HG03097 (cell line): Measurements from ENCODE around the gene KCNIP4.

Experiments used
- ATAC-seq: cut with Tn5 transposase; IDR thresholded peaks from one replicate; pipeline ENCODE4 v1.9.1; 2021; ENCODE audit not compliant: unreplicated experiment, low FRiP score

The KCNIP4 gene

DNA sequence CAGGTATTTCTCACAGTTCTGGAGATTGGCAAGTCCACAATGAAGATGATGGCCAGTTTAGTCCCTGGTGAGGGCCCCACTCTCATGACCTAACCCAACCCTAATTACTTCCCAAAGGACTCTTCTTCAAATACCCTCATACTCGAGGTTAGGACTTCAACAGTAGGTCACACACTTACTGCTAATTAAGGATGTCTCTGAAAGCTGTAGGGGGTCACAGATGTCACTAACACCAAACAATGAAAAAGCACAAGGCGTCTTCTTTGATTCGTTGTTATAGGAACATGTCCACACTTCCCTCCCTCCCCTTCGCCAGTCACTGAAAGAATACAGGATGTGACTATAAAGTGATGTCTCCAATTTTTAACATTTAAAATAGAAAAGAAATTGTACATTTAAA lies 938.6 kb downstream of the KCNIP4 start:
- ATAC-seq, result no peak

DNA sequence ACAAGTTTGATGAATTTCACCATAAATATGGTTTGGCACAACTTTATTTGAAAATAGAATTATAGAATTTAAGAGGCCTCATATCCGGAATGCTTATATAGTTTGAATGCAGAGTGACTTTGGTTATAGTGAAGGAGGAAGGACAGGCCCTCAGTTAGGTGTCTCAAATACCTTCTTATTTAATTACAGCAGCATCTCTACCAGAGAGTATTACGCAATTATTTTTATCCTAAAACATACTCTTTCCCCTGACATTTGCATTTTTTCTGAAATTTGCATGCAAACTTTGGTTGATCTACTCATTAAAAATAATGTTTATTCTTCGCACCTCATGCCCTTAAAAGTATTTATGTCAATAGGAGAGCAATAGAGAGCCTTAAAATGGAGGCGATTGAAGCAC lies 942.9 kb downstream of the KCNIP4 start:
- no peak for ATAC-seq

DNA sequence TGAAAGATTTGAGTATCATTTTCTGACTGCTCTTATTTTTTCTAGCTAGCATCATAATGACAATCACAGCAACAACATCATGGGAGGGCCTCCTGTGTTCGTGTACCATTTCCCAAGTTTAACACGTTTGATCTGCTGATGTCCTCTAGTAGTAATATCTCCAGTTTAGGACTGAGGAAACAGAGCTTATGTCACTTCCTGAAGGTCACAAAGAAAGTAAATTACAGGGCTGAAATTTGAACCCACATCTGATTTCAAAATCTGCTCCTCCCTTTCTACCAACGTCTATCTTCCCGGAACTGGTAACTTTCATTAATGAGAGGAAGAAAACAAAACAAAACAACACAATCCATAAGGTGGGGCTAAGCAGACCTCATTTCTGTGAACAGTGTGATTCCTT lies 945.6 kb downstream of the KCNIP4 start:
- ATAC-seq, result no peak

DNA sequence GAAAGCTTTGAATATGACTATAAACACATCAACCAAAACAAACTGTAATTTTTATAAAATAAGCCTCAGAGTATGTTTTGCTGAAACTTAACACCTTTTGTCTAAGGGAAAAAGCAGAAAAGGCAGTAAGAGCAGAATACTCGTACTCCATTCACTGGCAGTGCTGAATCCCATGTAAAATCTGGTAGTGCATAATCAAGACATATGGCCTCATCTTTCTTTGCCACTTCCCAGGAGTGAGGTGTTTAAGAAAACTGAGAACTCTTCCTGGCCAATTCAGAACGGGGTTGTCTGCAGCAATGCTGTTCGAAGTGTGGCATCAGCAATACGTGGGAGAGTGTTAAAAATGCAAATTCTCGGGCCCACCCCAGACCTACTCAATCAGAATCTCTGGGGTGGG lies 946.3 kb downstream of the KCNIP4 start:
- no peak for ATAC-seq

DNA sequence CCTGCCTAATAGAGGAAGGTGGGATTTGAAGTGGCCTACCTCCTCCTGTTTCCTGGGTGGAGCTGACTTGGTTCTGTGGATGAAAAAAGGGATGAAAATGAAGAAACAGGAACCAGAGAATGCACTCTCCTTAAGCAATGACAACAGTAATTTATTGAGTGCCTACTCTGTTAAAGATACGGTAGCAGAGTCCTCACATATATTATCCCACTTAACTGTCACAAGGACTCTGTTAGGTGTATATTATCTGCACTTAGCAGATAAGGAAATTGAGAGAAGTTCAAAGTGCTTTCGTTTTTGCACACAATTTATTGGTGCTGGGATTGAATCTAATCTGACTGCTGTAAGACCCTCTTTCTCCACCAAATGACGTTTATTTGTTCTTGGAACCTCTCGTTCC lies 947.1 kb downstream of the KCNIP4 start:
- no peak for ATAC-seq

DNA sequence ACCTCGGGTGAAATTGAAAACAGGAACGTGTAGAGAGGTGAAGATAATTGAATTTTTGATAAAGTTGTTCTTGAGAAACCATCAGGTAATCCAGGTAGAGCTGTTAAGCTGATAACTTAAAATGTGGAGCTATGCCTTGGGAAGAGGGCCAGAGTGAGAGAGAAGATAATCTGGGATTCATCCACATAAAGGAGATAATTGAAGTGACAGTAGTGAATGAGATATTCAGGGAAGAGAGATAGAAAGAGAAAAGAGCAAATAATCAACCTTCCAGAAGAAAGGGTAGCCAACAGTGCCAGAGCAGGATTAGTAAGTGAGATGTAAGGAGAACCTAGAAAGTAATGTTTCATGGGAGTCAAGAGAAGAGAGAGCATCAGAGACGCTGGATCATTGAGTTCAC lies 950.7 kb downstream of the KCNIP4 start:
- no peak for ATAC-seq

DNA sequence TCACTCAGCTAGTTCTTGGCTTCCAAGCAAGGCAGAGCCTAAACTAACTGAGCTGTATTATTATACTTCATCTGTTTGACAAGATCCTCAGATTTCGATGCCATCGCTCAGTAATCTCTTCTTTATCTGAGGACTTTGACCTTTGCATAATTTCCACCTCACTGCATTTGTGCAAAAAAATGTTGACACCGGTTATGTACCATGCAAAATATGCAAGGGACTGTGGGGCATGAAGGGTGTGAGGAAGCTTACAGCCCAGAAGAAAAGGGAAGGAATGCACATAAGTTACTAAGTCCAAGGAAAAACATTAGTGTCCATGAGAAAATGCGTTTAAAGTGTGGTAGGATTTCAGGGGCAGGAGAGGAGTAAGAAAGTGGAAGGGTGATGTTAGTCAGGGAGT lies 953.0 kb downstream of the KCNIP4 start:
- no peak for ATAC-seq

DNA sequence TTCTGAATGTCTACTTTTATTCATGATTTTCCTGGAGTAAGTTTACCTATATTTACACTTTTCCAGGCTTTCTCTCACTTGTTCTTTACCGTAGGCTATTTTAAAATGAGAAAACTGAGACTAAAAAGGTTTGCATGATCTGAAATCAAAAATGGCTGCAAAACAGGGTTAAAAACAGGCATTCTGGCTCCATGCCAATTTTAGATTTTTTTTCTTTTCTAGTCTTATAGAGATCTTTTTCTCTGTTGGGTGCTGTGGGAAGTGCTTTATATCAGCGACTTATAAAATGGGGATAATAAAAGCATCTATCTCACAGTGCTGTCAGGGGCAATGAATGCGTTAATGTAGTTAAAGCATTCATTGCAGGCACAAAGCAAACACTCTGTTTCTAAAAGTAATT lies 953.6 kb downstream of the KCNIP4 start:
- ATAC-seq, result no peak

DNA sequence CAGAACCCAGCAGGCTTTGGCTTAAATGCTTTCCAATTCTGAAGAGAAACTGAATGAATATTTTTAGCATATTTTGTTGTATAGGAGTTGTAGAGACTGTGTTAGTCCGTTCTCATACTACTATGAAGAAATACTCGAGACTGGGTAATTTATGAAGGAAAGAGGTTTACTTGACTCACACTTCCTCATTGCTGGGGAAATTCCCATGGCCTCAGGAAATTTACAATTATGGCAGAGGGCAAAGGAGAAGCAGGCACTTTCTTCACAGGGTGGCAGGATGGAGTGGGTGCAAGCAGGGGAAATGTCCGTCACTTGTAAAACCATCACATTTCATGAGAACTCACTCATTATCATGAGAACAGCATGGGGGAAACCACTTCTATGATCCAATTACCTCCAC lies 956.6 kb downstream of the KCNIP4 start:
- no peak for ATAC-seq

DNA sequence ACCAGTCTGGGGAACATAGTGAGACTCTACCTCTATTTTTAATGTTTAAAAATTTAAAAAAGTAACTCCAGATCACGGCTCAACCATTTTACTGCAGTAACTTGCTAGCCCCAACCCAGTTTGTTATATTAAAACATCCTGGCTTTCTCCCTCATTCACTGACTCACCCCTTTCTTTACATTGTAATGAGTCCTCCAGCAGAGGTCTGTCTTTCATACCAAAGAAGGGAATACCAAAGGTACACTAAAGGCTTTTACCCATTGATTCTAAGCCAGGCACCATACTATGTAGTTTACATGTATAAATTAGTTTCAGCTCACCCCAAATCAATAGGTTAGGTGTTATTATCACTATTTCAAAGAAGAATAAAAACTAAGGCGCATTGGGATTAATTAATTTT lies 961.4 kb downstream of the KCNIP4 start:
- ATAC-seq, result no peak

DNA sequence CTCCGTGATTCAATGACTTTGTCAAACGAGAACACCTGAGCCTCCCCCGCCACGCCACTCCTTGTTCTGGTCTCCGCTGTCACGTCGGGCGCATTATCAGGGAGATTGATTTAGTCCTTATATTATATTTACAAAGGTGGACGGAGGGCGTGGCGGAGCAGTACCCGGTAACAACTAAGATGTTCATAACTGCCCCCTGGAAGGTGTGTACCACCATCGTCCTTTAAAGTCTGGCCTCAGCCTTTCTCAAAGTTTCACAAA lies 964.1 kb downstream of the KCNIP4 start:
- ATAC-seq, result no peak

DNA sequence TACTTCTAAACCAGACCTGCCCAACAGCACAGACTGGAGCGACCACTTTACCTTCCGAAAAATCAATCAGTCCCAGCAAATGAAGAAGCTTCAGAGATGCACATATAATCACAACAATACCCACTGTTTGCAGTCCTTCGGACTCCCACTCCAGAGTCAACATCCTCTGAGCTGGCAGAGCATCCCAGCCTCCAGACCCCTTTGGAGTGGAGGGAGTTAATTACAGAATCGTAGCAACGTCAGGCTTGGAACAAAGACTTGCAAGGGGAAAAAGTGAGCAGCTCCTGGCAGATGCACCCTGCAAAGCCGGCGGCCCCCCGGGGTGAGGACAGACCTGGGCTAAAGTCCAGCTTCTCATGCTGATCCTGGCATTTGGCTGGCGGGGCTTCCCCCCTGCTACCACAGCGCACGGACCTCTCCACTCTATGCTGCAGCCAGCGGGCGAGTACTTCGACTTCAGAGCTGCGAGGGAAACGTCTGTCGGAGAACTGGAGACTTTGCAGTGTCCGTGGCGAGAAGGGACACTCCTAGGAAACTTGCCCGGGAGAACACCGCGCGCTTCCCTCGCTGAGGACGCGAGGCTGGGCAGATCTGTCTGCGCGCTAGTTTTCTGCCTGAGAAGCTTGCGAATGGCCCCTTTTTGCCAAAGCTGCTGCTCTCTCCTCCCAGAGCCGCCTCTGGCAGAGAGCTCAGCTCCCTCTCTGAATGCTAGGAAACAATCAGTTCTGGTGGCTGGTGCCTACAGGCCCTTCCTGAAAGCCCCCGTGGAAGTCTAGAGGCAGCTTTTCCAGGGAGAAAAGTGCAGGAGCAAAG lies 964.6 kb downstream of the KCNIP4 start:
- no peak for ATAC-seq

DNA sequence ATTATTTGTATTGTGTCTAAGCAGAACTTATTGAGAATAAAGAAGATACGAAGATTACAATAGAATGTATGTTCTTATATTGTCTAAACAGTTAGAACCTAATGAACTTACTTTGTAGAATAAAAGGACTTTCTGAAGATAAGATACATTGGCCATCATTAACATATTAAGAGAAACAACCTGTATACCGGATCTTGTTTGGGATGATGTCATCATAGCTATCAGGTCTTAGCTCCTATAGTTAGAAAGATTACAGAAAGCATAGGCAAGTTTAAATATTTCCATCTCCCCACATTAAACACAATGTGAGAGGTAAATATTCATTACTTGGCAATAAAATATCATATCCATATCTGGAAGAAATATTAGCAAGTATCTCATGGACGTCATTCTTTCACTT lies 966.0 kb downstream of the KCNIP4 start:
- no peak for ATAC-seq

DNA sequence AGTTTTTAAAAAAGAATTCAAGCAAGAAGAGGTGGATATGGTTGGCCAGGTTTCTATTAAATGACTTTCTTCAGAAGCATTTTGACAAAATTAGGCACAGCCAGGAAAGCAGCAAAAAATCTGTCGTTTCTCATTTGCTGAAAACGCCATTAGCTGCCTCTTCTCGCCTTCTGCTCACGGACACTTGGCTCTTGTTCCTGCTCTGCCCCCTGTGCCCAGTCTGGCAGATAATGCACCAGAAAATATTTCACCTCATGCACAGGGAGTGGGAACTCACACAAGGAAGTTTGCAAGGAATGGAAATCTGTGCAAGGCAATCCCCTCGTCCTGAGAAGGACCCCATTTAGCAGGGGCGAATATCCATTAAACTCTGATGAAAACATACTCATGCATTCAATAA lies 988.3 kb downstream of the KCNIP4 start:
- ATAC-seq, result no peak

DNA sequence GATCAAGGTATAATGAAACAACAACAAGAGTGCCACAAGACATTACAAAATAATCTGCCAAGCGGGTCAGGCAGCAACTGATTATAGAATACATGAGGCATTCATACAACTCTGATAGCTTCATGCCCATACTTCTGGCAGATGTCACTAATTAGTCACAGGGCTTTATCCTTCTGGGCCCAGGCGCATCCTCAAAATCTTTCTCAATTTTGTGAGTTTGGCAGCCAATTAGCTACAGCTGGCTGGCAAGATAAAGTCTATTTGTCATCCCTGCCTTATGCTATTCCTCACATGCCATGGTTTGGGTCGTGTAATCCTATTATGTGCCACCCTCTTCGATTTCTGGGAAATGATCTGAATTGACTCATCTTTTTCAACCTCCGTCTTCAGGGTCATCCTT lies 994.0 kb downstream of the KCNIP4 start:
- no peak for ATAC-seq

DNA sequence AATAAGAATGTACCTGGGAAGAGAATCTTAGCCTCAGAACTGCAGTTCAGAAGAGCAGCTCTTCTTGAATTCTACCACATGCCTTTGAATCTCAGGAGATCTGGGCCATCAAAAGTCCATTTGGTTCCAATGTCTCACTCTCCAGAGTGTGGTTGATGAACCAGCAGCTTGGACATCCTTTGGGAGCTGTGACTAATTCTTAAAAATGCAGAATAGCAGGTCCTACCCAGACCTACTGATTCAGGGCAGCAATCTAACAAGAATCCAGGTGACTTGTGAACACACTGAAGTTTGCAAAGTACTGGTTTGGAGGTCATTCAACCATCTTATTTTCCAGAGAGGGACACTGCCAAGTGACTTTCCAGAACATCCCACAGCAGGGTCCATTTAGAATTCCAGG lies 1003.6 kb downstream of the KCNIP4 start:
- ATAC-seq, result no peak

DNA sequence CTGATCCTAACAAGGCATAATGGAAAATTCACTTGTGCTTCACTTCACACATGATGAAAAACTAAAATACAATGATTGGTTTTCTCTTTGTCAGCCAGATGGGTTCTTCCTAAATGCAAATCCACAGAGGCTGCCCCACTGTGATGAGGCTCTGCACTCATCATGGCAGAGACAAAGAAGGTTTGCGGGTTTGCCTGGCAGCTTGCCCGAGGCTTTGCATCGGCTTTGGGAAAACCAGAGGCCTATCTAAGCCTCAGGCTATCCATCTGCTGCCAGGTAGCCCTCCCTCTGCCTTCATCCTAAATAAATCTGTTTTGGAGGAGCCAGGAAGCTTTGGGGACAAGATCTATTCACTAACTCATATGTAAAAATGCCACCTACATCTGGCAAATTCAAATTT lies 1004.1 kb downstream of the KCNIP4 start:
- no peak for ATAC-seq

DNA sequence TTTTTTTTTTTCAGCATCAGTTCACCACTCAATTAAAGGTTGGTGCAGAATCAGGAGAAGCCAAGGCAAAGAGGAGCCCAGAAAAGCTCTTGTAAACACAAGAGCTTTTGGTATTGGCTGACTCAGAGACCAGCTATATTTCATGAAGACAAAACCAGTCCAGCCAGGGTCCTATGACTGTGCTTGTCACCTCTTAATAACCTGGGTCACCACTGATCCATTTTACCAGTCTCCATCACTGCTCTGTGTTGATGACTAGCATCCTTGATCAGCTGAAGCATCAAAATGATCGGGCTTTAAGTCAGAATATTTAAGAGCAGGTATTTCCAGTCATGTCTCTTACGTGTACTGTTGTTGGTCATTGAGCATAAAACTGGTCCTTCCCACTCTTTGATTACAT lies 1010.4 kb downstream of the KCNIP4 start:
- ATAC-seq, result no peak

DNA sequence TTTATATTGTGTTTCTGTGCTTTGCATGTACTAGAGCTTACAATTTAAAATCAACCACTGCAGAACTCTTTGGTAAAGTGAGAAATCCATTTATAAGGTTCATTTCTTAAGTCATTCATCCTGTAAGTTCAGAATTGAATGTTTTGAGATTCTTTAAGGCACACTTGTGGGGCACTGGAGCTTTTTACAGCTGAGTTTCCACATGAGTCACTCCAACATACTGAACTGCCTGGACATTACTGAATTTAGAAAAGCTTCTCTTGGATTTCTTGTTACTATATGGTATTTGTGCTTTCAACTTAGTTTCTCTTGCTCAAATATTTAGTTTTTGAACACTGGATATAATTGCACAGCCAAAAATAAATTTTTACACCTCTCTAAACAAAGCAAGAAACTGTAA lies 1022.0 kb downstream of the KCNIP4 start:
- ATAC-seq, result no peak

DNA sequence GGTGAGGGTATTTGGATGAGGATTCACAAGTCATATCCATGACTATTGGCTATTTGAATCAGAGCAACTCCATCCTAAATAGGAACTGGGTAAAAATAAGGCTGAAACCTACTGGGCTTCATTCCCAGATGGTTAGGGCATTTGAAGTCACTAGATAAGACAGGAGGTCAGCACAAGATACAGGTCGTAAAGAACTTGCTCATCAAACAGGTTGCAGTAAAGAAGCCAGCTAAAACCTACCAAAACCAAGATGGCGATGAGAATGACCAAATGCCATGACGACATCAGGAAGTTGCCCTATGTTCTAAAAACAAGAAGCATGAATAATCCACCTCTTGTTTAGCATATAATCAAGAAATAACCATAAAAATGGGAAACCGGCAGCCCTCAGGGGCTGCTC lies 1023.4 kb downstream of the KCNIP4 start:
- no peak for ATAC-seq

DNA sequence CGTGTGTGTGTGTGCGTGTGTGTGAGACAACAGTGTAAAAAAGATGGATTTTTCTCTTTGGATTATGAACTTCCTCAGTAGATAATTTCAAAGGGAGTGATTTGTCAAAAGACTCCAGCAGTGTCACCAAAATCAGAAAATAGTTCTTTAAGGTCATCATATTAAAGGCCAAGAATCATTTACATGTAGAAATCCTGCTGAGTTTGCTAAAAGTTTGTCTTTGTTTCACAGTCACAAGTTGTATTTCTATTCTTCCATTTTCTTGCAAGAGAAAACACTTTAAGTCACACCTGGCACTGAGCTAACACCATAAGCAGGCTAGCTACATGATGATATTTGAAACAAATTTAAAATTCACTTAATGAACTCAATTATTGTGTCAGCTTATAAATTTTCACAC lies 1025.6 kb downstream of the KCNIP4 start:
- no peak for ATAC-seq

DNA sequence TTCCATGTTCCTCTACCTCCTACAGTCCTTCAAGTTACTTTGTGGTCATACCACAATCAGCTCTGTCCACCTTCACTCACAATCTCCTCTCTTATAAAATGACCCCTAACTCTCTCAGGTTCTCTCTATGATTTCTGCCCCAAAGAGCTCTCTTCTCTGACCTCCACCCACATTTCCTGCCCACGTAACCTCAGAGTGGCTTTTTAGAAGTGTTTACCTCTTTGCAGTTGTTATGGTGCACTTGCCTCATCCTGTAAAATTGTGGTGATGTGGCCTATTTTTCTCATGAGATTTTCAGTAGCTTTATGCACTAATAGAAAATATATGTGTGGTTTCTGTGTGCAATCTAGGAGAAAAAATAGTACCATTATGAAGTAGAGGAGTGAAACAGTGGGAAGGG lies 1032.5 kb downstream of the KCNIP4 start:
- ATAC-seq, result no peak

DNA sequence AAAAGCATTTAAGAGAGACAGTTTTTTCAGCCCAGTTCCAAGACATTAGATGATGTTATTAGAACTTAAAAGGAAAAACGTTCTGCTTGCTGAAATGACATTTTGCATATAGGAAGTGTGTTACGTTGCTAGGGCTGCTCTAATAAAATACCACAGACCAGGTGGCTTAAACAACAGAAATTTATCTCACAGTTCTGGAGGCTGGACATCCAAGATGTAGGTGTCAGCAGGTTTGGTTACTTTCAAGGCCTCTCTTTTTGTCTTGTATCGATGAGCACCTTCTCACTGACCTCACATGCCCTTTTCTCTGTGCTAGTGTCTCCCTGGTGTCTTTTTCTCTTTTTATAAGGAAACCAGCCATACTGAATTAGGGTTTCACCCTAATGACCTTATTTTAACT lies 1043.6 kb downstream of the KCNIP4 start:
- ATAC-seq, result no peak
